ENCODE results near the gene VPS52.
A peak's percentile ranks its signal among the peaks of the same experiment; 100 is the strongest.
"Not testable (repeated sequence)": the region's sequence is repeated elsewhere in the genome, so short reads cannot be mapped to it uniquely, and the experiment has no call there.

Gene VPS52

DNA sequence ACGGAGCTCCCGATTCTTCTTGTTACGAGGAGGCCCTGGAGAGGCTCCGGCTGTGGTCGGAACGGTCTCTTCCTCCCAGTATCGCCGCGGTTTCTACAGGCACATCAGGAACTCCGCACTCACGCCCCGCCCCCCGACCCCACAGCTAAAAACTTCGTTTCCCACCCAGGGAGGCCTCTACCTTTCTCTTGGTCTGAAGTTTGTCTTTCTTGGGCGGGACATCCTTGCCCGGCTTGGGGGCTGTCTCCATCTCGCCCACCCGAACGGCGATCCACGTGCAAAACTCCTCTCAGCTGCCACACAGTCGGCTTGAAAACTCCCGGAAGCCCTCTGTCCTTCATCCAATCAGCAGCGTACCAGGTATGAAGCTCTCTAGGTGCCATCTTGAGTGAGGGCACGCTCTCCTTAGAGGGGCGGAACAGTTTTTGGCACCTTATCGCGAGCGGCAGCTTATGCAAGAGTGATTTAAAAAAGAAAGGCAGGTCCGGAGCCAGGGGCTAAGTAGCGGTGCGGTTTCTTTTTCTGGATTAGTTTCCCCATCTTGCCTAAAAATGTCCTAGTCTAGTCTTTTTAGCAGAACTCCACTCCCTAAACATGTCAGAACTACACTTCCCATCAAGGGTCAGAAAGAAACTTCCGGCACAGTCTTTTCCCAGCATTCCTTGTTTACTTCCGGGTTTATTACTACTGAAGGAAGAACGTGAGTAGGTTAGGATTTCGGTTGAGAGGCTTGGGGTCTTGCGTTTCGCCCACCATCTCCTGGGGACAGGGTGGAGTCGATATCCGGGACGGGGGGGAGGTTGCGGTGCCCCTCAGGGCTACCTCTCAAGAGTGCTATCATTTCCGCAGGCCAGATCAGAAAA, 17.5 kb upstream of the VPS52 start, which contains the start of the genes PFDN6 and WDR46:
Gene PFDN6, plus strand, starts transcription at position 681 of the 863 bp plus-strand sequence. CDS start 256 bp downstream, outside the sequence.
Gene WDR46, minus strand, starts transcription at position 319 of the 863 bp plus-strand sequence. Its CDS starts 69 bp downstream, at position 250.
- in situ Hi-C loops (cut with MboI; ENCODE audit: low sequenced_read_pairs, unreplicated experiment): no loop called here
- TF ChIP-seq, protein P1, sequence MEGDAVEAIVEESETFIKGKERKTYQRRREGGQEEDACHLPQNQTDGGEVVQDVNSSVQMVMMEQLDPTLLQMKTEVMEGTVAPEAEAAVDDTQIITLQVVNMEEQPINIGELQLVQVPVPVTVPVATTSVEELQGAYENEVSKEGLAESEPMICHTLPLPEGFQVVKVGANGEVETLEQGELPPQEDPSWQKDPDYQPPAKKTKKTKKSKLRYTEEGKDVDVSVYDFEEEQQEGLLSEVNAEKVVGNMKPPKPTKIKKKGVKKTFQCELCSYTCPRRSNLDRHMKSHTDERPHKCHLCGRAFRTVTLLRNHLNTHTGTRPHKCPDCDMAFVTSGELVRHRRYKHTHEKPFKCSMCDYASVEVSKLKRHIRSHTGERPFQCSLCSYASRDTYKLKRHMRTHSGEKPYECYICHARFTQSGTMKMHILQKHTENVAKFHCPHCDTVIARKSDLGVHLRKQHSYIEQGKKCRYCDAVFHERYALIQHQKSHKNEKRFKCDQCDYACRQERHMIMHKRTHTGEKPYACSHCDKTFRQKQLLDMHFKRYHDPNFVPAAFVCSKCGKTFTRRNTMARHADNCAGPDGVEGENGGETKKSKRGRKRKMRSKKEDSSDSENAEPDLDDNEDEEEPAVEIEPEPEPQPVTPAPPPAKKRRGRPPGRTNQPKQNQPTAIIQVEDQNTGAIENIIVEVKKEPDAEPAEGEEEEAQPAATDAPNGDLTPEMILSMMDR (IDR thresholded peaks at IDR 0.05; ENCODE audit: borderline replicate concordance, control extremely low read depth, extremely low read depth, insufficient read depth, missing control alignments): no peak
- DNase-seq (ENCODE audit: low spot score): peak; percentile 94

DNA sequence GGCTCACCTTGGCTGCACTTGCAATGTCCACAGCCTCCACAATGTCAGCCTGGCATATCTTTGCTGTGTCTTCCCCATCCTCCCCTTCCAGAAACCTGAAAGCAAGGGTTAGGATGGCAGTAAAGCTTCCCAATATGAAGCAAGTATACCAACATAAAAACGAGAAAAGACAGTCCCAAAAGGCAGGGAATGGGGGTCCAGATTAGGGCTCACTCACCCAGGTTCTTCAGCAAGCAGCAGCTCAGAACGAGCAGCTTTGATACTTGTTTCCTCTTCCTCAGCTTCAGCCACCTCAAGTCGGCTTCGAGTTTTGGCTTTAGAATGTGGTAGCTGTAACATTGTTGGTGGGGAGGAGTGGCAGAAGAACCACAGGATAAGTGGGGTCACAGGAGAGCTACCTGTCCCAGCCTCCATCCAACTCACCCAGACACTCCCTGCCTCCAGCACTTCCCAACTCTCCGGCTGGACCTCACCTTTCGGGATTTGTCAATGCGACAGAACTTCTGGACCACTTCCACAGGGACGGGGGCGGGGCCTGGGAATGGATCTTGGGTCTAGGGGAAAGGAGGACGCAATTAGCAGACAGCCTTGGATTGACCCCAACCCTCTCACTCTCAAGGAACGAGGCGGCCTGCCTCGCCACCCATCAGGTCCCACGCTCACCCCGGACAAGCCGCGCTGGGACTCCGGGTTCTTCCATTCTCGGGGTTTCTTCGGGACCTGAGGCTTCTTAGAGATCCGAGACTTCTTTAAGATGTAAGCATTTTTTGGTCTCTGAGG, 16.7 kb upstream of the VPS52 start:
- TF ChIP-seq, protein P1 (IDR thresholded peaks at IDR 0.05; ENCODE audit: borderline replicate concordance, control extremely low read depth, extremely low read depth, insufficient read depth, missing control alignments): no peak
- in situ Hi-C loops (cut with MboI; ENCODE audit: low sequenced_read_pairs, unreplicated experiment): no loop called here
- DNase-seq (ENCODE audit: low spot score): no peak

DNA sequence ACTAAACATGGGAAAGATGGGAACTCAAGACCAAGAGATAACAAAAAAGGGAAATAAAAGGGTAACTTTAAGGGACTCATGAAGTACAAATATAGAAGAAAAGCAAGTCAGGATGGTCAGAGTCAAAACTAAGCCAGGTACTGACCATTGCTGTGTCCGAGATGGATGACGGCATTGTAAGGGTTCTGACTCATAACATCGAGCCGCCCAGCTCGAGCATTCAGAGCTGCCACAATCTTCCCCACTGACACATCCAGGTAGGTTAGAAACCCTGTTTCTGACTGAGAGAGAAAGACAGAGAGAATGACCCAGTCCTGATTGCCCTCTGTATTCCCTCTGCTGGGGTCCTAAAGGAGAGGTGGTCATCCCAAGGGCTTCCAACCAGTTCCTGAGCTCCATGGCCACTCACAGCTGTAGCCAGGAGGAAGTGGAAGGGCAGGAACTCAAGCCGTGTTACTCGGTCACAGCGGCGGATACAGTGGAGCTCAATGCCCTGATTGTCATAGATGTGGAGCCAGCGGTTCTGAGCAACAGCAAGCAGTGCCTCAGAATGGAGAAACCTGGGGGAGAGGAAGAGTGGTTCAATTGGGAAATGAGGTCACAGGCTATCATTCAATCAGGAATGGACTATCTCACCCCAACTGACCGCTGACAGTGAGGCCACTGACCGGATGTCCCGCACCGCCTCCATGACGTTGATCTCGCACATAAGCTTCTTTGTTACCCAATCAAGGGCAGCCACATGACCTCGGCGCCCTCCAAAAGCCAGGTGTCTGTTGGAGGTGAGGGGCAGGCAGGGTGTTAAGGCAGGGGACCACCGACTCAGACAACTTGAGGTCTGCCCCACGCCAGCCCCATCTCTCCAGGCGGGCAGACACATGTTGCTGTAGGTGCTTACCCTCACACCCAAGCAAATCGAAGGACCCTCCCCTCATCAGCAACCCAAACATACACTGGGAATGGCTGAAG, 15.6 kb upstream of the VPS52 start:
- TF ChIP-seq, protein P1 (IDR thresholded peaks at IDR 0.05; ENCODE audit: borderline replicate concordance, control extremely low read depth, extremely low read depth, insufficient read depth, missing control alignments): no peak
- in situ Hi-C loops (cut with MboI; ENCODE audit: low sequenced_read_pairs, unreplicated experiment): no loop called here
- no peak for DNase-seq (ENCODE audit: low spot score)

DNA sequence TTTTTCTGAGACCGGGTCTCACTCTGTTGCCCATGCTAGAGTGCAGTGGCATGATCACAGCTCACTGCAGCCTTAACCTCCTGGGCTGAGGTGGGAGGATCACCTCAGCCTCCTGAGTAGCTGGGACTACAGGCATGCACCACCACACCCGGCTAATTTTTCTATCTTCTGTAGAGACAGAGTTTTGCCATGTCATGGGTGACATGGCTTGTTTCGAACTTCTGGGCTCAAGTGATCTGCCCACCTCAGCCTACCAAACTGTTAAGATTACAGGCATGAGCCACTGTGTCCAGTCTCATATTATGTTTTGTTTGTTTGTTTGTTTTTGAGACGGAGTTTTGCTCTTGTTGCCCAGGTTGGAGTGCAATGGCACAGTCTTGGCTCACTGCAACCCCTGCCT, 13.5 kb upstream of the VPS52 start:
- DNase-seq (ENCODE audit: low spot score); in situ Hi-C loops (cut with MboI; ENCODE audit: low sequenced_read_pairs, unreplicated experiment): not testable (repeated sequence)

DNA sequence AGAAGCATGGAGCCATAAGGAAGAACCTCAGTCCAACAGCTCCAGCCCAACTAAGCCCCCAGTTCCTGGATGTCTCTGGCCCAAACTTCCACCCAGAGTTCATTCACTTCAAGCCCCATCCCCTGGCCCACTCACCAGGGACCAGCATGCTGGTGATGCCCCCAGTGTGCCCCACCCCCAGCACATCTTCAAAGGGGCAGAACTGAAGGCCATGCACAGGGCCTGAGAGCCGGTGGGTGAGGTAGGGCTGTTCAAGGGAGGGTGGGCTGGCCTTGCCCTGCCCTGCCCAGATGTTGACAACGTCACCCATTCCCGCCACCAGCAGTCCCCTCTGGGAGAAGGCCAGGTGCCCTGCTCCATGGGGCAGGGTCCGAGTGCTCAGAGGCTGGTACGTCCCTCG, 8.9 kb upstream of the VPS52 start:
- DNase-seq (ENCODE audit: low spot score): no peak
- TF ChIP-seq, protein P1 (IDR thresholded peaks at IDR 0.05; ENCODE audit: borderline replicate concordance, control extremely low read depth, extremely low read depth, insufficient read depth, missing control alignments): no peak
- in situ Hi-C loops (cut with MboI; ENCODE audit: low sequenced_read_pairs, unreplicated experiment): no loop called here

DNA sequence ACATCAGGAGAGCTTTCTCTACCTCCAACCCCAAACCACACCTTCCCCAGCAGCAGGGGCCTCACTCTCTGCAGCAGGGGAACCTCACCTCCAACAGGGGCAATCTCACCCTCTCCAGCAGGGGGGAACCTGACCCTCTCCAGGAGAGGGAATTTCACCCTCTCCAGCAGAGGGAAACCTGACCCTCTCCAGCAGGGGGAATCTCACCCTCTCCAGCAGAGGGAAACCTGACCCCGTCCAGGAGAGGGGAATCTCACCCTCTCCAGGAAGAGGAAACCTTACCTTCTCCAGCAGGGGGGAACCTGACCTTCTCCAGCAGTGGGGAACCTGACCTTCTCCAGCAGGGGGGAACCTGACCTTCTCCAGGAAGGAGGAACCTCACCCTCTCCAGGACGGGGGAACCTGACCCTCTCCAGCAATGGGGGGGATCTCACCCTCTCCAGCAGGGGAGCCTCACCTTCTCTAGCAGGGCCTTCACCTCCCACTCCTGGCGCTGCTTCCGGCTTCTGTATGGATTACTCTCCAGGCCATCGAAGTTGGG, 8.4 kb upstream of the VPS52 start:
- TF ChIP-seq, protein P1 (IDR thresholded peaks at IDR 0.05; ENCODE audit: borderline replicate concordance, control extremely low read depth, extremely low read depth, insufficient read depth, missing control alignments): peak; percentile 6
- in situ Hi-C loops (cut with MboI; ENCODE audit: low sequenced_read_pairs, unreplicated experiment): no loop called here
- DNase-seq (ENCODE audit: low spot score): no peak
